SJSA1 (cell line): ENCODE results near the gene BCL2L11. TPM values are rescaled to one million over a fixed set of nuclear protein-coding genes. Genes with fewer than 3 reads are reported as not detected.
A peak's percentile ranks its signal among the peaks of the same experiment; 100 is the strongest.

Source experiments
- DNase-seq, 2 experiments: peaks; one replicate each; pipeline ENCODE4 v3.0.0-alpha.2; 2015 to 2020; ENCODE audit warnings: low spot score in 2 of 2, low read depth in 1 of 2
- H3K27ac ChIP-seq: fragments of 250-450 bp; sonication (Bioruptor Pico); 2 replicates; pipeline ENCODE4 v1.5.1; 2020; ENCODE audit warnings: mild to moderate bottlenecking, moderate library complexity
- H3K27me3 ChIP-seq: fragments of 250-450 bp; sonication (Bioruptor Pico); replicated peaks from 2 replicates; pipeline ENCODE4 v1.5.1; 2020; ENCODE audit warnings: mild to moderate bottlenecking, moderate library complexity
- H3K36me3 ChIP-seq: fragments of 250-450 bp; sonication (Bioruptor Pico); 2 replicates; pipeline ENCODE4 v1.5.1; 2020; ENCODE audit warnings: mild to moderate bottlenecking
- H3K4me1 ChIP-seq: fragments of 250-450 bp; sonication (Bioruptor Pico); replicated peaks from 2 replicates; pipeline ENCODE4 v1.6.1; 2021; ENCODE audit warnings: mild to moderate bottlenecking
- H3K4me3 ChIP-seq: fragments of 250-450 bp; sonication (Bioruptor Pico); 2 replicates; pipeline ENCODE4 v1.5.1; 2020; ENCODE audit warnings: mild to moderate bottlenecking
- H3K9me3 ChIP-seq: fragments of 250-450 bp; sonication (Bioruptor Pico); replicated peaks from 2 replicates; pipeline ENCODE4 v1.5.1; 2020; ENCODE audit warnings: mild to moderate bottlenecking
- total RNA-seq: library from RNA; depleted of rRNA; stranded (reverse); fragments of >200 nt; shearing (Covaris generic); gene quantifications from 2 replicates; pipeline ENCODE4 v1.2.3, GENCODE V29; 2014

The BCL2L11 gene
- total RNA-seq, 1 experiment from 2014 or later: 4.8 TPM

GRCh38 chr2:111160758-111161157, 40.0 kb downstream of the BCL2L11 start:
- peaks cover 37% of the 10 kb centered on the region for H3K4me1 ChIP-seq
- no peak overlapping the region for H3K4me3 ChIP-seq
- no peak overlapping the region for H3K27ac ChIP-seq
- DNase-seq: peak; percentile 49 to 53
- H3K27me3 ChIP-seq: no peaks in the 10 kb centered on the region
- no peaks in the 10 kb centered on the region for H3K36me3 ChIP-seq
- H3K9me3 ChIP-seq: no peaks in the 10 kb centered on the region

- no peaks in the 10 kb centered on the region for H3K36me3 ChIP-seq
- DNase-seq: no peak
- no peak overlapping the region for H3K4me3 ChIP-seq
- peaks cover 37% of the 10 kb centered on the region for H3K4me1 ChIP-seq
- no peaks in the 10 kb centered on the region for H3K27me3 ChIP-seq
- no peaks in the 10 kb centered on the region for H3K9me3 ChIP-seq
- no peak overlapping the region for H3K27ac ChIP-seq
Observed at GRCh38 chr2:111161971-111162370, 41.3 kb downstream of the BCL2L11 start.

DNA sequence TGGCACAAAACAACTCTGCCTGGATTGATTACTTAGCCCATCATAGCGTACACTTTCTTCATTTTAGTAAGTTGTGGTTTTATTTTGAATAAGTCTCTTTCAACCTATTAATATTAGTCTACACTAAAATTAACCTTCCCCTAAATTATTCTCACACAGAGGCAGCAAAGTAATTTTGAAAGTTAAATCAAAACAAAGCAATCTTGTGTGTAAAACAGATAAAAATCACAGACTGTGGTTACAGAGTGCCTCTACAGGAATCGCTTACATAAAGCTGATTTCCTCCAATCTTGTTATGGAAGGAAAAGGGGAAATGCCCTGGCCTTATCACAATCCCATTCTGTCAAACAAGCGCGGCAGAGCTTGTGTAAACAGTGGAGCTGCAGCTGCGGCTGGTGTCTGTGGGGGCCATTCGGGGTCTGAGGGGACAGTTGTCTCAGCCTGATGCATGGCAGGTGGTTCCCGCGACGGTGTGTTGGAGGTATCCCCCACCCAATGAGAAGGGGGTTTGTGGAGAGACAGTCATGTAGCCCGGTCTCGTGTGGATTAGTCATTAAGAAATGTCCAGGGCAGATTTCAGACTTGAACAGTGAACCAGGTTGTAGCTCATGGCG, 42.1 kb downstream of the BCL2L11 start:
- no peak overlapping the region for H3K27ac ChIP-seq
- peak in 1 of 2 experiments; percentile 24 for DNase-seq
- no peaks in the 10 kb centered on the region for H3K27me3 ChIP-seq
- H3K4me1 ChIP-seq: peaks cover 40% of the 10 kb centered on the region
- no peaks in the 10 kb centered on the region for H3K36me3 ChIP-seq
- H3K9me3 ChIP-seq: no peaks in the 10 kb centered on the region
- no peak overlapping the region for H3K4me3 ChIP-seq

DNA sequence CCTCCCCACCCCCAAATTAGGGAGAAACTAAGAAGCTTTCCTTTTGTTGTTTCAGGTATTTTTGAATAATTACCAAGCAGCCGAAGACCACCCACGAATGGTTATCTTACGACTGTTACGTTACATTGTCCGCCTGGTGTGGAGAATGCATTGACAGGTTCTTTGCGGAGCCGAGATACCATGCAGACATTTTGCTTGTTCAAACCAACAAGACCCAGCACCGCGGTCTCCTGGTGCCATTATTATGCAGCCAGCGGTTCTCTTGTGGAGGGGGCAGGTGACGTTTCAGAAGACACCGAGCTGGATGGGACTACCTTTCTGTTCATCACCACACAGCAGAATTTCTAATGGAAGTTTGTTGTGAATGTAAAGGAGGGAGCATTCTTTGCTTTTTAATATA, 43.4 kb downstream of the BCL2L11 start:
- Histone ChIP-seq H3K27ac (no peak overlapping the region), H3K36me3 (no peaks in the 10 kb centered on the region), H3K27me3 (no peaks in the 10 kb centered on the region), H3K4me1 (peaks cover 52% of the 10 kb centered on the region), H3K4me3 (no peak overlapping the region), H3K9me3 (no peaks in the 10 kb centered on the region)
- no peak for DNase-seq

- Histone ChIP-seq H3K4me3 (no peak overlapping the region), H3K36me3 (no peaks in the 10 kb centered on the region), H3K9me3 (no peaks in the 10 kb centered on the region), H3K27ac (no peak overlapping the region), H3K27me3 (no peaks in the 10 kb centered on the region), H3K4me1 (peaks cover 47% of the 10 kb centered on the region)
- DNase-seq: no peak
Observed at GRCh38 chr2:111165084-111165483, 44.4 kb downstream of the BCL2L11 start.

GRCh38 chr2:111166115-111166514, 45.4 kb downstream of the BCL2L11 start:
- DNase-seq: no peak
- no peaks in the 10 kb centered on the region for H3K9me3 ChIP-seq
- no peak overlapping the region for H3K27ac ChIP-seq
- H3K27me3 ChIP-seq: no peaks in the 10 kb centered on the region
- H3K36me3 ChIP-seq: no peaks in the 10 kb centered on the region
- peaks cover 36% of the 10 kb centered on the region for H3K4me1 ChIP-seq
- H3K4me3 ChIP-seq: no peak overlapping the region

DNA sequence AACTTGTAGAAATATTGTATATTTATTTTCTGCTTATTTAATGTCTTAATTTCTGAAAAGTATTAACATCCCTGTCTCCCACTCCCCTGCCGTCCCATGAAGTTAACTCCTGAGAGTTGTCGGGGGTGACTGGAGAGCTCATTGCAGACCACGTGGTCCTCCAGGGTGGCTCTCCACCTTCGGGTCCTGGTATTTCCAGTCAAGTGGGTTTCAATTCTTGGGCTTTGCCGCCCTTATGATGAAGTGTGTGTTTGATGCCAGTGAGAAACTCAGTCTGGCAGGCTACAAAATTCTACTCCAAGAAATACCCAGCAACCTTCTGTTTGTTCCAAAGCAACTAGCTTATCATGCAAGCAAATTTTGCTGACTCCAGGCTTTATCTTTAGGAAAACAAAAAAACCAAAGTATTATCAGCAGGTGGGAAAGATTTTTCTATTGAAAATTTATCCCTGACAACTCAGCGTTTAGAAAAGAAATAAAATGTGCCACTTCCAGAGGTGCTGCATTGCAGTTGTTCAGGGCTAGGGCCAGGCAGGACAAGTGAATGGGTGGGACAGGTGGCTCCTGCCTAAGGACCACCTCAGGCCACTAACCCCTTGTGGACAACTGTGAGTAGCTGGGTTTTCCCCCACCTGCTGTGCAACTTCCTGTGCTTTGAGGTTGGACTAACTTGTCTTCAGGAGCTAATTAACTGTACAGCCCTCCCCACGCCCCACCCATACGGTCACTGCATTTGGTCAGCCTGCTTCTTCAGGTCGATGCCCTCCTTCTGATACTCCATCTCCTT, 46.6 kb downstream of the BCL2L11 start:
- H3K27ac ChIP-seq: no peak overlapping the region
- H3K9me3 ChIP-seq: no peaks in the 10 kb centered on the region
- H3K4me3 ChIP-seq: no peak overlapping the region
- no peaks in the 10 kb centered on the region for H3K36me3 ChIP-seq
- peaks cover 30% of the 10 kb centered on the region for H3K4me1 ChIP-seq
- no peaks in the 10 kb centered on the region for H3K27me3 ChIP-seq
- no peak for DNase-seq

DNA sequence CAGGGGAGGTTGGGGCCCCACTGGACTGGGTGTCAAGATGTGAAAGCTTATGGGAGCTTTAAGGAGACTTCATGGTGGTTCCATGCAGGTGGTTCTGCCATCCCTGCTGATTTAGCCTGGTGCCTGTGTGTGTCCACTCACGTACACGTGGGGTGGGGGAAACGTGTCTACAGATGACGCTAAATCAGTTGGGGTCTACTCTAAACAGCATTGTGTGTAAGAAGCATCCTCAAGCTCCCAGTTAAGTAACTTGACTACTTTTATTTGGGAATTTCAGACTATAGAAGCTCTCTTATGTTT, 47.1 kb downstream of the BCL2L11 start:
- no peak overlapping the region for H3K27ac ChIP-seq
- DNase-seq: no peak
- H3K27me3 ChIP-seq: no peaks in the 10 kb centered on the region
- H3K4me3 ChIP-seq: no peak overlapping the region
- peaks cover 24% of the 10 kb centered on the region for H3K4me1 ChIP-seq
- no peaks in the 10 kb centered on the region for H3K36me3 ChIP-seq
- no peaks in the 10 kb centered on the region for H3K9me3 ChIP-seq

DNA sequence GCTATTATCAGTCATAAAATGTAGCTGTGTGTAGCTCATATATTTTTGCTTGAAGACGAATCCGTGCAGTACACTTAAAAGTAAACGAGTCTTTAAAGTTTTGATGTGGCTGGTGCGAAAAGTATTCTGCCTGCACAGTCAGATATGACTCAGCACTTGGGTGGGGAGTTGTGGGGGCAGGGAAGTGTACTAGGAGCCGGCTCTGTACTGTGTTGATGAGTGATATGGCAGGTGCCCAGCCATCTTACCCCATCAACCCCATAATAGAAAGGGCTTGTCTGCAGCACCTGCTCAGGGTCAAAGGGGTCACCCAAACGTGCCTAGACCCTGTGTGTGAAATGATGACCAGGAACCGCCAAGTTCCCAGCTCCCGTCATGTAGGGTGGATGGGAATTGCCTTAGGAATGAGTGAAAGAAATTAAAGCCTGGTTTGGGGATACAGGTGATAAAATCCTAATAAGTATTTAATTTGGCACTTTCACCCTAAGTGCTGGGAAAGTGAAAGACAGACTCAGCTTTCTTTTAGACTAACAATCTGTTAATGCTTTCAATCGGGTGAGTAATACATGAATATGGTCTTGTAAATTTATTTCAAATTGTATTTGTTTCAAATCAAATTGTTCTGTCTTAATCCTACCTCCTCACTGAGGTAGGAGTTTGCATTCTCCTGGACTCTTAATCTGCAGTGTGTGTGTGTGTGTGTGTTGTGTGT, 48.0 kb downstream of the BCL2L11 start:
- DNase-seq: peak; percentile 46 to 76
- no peaks in the 10 kb centered on the region for H3K9me3 ChIP-seq
- no peaks in the 10 kb centered on the region for H3K36me3 ChIP-seq
- no peaks in the 10 kb centered on the region for H3K27me3 ChIP-seq
- H3K27ac ChIP-seq: no peak overlapping the region
- peaks cover 17% of the 10 kb centered on the region for H3K4me1 ChIP-seq
- H3K4me3 ChIP-seq: no peak overlapping the region

- H3K36me3 ChIP-seq: no peaks in the 10 kb centered on the region
- H3K27ac ChIP-seq: no peak overlapping the region
- no peaks in the 10 kb centered on the region for H3K27me3 ChIP-seq
- H3K4me3 ChIP-seq: no peak overlapping the region
- peaks cover 17% of the 10 kb centered on the region for H3K4me1 ChIP-seq
- DNase-seq: no peak
- H3K9me3 ChIP-seq: no peaks in the 10 kb centered on the region
Observed at GRCh38 chr2:111169268-111169667, 48.6 kb downstream of the BCL2L11 start.

DNA sequence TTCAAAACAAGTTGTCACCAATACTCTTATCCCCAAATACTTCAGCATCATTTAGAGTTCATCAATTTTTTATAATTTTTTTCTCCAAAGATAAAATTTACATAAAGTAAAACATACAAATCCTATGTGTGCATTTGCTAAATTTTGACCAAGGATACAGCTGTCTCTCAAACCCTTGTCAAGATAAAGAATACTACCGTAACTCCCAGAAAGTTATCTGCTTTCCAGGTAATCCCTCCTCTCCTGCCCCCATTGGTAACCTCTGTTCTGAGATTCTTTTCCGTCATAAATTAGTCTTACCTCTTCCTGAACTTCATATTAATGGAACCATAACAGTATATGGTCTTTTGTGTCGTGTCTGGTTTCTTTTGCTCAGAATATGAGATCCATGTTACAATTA, 49.2 kb downstream of the BCL2L11 start:
- Histone ChIP-seq H3K27ac (no peak overlapping the region), H3K4me1 (peaks cover 17% of the 10 kb centered on the region), H3K4me3 (no peak overlapping the region), H3K27me3 (no peaks in the 10 kb centered on the region), H3K9me3 (no peaks in the 10 kb centered on the region), H3K36me3 (no peaks in the 10 kb centered on the region)
- no peak for DNase-seq

GRCh38 chr2:111171337-111171930, 50.7 kb downstream of the BCL2L11 start:
- H3K4me1 ChIP-seq: peaks cover 17% of the 10 kb centered on the region
- DNase-seq: no peak

DNA sequence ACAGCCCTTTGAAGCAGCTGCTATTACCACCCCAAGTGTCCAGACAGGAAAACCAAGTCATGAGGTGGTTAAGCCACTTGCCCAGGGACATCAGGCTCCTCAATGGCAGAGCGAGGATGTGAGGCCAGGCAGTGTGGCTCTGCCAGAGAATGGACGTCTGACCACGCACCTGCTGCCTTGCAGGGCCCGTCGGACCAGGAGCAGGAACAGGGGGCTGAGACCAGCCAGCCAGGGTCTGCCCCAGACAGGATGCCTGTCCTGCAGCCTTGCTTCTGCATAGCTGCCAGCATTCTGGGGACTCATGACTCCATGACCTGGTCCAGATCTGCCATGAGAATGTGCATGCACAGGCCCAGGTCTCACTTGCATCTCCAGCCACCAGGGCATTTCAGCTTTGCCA, 52.0 kb downstream of the BCL2L11 start:
- Histone ChIP-seq H3K27me3 (no peaks in the 10 kb centered on the region), H3K36me3 (no peaks in the 10 kb centered on the region), H3K27ac (no peak overlapping the region), H3K4me1 (peaks cover 16% of the 10 kb centered on the region), H3K4me3 (no peak overlapping the region), H3K9me3 (no peaks in the 10 kb centered on the region)
- no peak for DNase-seq

More at GRCh38 chr2:111171337-111171930, 50.7 kb downstream of the BCL2L11 start:
- no peak overlapping the region for H3K4me3 ChIP-seq
- no peaks in the 10 kb centered on the region for H3K9me3 ChIP-seq
- H3K36me3 ChIP-seq: no peaks in the 10 kb centered on the region
- H3K27ac ChIP-seq: no peak overlapping the region
- H3K27me3 ChIP-seq: no peaks in the 10 kb centered on the region

DNA sequence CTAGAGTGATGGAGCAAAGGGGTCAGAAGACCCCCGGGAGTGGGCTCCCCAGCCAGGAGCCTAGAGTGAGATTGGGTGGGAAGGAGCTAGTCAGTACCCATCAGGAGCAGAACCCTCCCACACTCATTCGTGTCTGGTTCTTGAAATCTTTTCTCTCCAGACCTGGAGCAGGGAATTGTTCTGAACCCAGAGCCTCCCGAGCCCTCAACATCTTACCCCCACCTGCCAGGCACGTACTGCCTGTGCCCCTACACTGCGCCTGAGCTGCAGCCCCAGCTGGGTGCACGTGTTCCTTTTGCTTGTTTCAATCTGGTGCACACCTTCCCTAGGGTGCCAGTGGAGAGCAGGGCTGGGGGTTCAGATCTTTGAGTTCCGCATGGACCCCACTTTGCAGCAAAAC, 52.6 kb downstream of the BCL2L11 start:
- H3K4me1 ChIP-seq: peaks cover 9% of the 10 kb centered on the region
- H3K4me3 ChIP-seq: no peak overlapping the region
- no peaks in the 10 kb centered on the region for H3K36me3 ChIP-seq
- H3K27ac ChIP-seq: no peak overlapping the region
- H3K9me3 ChIP-seq: no peaks in the 10 kb centered on the region
- DNase-seq: no peak
- no peaks in the 10 kb centered on the region for H3K27me3 ChIP-seq
